ENCODE data around the gene TRIM75. TPM values are rescaled to one million over a fixed set of nuclear protein-coding genes. Genes with fewer than 3 reads are reported as not detected.

Gene TRIM75
- polyA plus RNA-seq, 1 donor from 2014 or later = not detected

DNA sequence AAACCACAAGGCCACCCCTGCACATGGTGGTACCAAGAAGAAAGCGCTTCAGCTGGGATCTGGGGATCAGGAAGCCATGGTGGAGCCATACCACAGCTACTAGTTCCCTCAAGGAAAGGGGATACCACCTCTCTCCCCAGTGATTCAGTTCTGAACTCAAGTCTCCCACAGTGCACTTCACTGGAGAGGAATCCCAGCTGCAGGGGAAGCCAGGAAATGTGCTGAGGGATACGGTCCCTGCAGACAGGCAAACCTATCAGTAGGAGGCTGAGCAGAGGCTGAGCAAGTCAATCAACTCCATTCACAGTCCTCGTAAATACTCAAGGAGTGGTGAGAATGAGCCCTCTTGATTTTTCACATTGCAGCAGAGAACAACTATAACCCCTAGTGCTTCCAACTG, 48.0 kb downstream of the TRIM75 start:
- no peaks in the 10 kb centered on the region for H3K27me3 ChIP-seq (ENCODE audit: insufficient read depth, low read depth, low read length)
- H4K20me1 ChIP-seq (ENCODE audit: insufficient read depth) = no peaks in the 10 kb centered on the region
- H3K4me3 ChIP-seq (ENCODE audit: low read length) = no peak overlapping the region
- H3F3A ChIP-seq (ENCODE audit: insufficient read depth, low read length, poor library complexity, severe bottlenecking) = no peaks in the 10 kb centered on the region
- no peak overlapping the region for H3K27ac ChIP-seq (ENCODE audit: low read length)
- H3K36me3 ChIP-seq (ENCODE audit: insufficient read depth, low read length) = no peaks in the 10 kb centered on the region
- H2AFZ ChIP-seq (ENCODE audit: low read depth, low read length) = no peak overlapping the region
- no peaks in the 10 kb centered on the region for H3K79me2 ChIP-seq (replicated peaks; ENCODE audit: insufficient read depth, low read length)
- no peaks in the 10 kb centered on the region for H3K9me2 ChIP-seq (ENCODE audit: insufficient read depth, low read length)
- no peak for TF ChIP-seq POLR2AphosphoS5 (IDR thresholded peaks at IDR 0.05)
- no peak for TF ChIP-seq TAF1 (IDR thresholded peaks at IDR 0.05; ENCODE audit: low read depth)
- no peak for TF ChIP-seq MXI1 (conservative IDR thresholded peaks at IDR 0.05; ENCODE audit: poor library complexity, severe bottlenecking)
- TF ChIP-seq, protein P1, sequence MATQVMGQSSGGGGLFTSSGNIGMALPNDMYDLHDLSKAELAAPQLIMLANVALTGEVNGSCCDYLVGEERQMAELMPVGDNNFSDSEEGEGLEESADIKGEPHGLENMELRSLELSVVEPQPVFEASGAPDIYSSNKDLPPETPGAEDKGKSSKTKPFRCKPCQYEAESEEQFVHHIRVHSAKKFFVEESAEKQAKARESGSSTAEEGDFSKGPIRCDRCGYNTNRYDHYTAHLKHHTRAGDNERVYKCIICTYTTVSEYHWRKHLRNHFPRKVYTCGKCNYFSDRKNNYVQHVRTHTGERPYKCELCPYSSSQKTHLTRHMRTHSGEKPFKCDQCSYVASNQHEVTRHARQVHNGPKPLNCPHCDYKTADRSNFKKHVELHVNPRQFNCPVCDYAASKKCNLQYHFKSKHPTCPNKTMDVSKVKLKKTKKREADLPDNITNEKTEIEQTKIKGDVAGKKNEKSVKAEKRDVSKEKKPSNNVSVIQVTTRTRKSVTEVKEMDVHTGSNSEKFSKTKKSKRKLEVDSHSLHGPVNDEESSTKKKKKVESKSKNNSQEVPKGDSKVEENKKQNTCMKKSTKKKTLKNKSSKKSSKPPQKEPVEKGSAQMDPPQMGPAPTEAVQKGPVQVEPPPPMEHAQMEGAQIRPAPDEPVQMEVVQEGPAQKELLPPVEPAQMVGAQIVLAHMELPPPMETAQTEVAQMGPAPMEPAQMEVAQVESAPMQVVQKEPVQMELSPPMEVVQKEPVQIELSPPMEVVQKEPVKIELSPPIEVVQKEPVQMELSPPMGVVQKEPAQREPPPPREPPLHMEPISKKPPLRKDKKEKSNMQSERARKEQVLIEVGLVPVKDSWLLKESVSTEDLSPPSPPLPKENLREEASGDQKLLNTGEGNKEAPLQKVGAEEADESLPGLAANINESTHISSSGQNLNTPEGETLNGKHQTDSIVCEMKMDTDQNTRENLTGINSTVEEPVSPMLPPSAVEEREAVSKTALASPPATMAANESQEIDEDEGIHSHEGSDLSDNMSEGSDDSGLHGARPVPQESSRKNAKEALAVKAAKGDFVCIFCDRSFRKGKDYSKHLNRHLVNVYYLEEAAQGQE (IDR thresholded peaks at IDR 0.05; ENCODE audit: borderline replicate concordance) = no peak
- TF ChIP-seq SMC3 (conservative IDR thresholded peaks at IDR 0.05; ENCODE audit: poor library complexity) = no peak
- TF ChIP-seq EZH2 (IDR thresholded peaks at IDR 0.05; ENCODE audit: borderline replicate concordance, insufficient read depth, low read length, poor library complexity, severe bottlenecking) = no peak
- TF ChIP-seq, protein P2, sequence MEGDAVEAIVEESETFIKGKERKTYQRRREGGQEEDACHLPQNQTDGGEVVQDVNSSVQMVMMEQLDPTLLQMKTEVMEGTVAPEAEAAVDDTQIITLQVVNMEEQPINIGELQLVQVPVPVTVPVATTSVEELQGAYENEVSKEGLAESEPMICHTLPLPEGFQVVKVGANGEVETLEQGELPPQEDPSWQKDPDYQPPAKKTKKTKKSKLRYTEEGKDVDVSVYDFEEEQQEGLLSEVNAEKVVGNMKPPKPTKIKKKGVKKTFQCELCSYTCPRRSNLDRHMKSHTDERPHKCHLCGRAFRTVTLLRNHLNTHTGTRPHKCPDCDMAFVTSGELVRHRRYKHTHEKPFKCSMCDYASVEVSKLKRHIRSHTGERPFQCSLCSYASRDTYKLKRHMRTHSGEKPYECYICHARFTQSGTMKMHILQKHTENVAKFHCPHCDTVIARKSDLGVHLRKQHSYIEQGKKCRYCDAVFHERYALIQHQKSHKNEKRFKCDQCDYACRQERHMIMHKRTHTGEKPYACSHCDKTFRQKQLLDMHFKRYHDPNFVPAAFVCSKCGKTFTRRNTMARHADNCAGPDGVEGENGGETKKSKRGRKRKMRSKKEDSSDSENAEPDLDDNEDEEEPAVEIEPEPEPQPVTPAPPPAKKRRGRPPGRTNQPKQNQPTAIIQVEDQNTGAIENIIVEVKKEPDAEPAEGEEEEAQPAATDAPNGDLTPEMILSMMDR (IDR thresholded peaks at IDR 0.05; ENCODE audit: poor library complexity, severe bottlenecking) = no peak
- TF ChIP-seq RAD21 (conservative IDR thresholded peaks at IDR 0.05) = no peak
- TF ChIP-seq EP300 (conservative IDR thresholded peaks at IDR 0.05; ENCODE audit: poor library complexity, severe bottlenecking) = no peak
- no peaks in the 10 kb centered on the region for H3K9me3 ChIP-seq (ENCODE audit: low read length)
- no peak overlapping the region for H3K9ac ChIP-seq (ENCODE audit: low read length)
- no peak overlapping the region for H3K4me2 ChIP-seq (ENCODE audit: low read length)

GRCh38 chr4:165106518-165106917, 52.9 kb downstream of the TRIM75 start:
- H3K4me2 ChIP-seq (ENCODE audit: low read length) = no peak overlapping the region
- H2AFZ ChIP-seq (ENCODE audit: low read depth, low read length) = no peak overlapping the region
- no peaks in the 10 kb centered on the region for H3K27me3 ChIP-seq (ENCODE audit: insufficient read depth, low read depth, low read length)
- H3K79me2 ChIP-seq (replicated peaks; ENCODE audit: insufficient read depth, low read length) = no peaks in the 10 kb centered on the region
- no peak overlapping the region for H3K27ac ChIP-seq (ENCODE audit: low read length)
- H4K20me1 ChIP-seq (ENCODE audit: insufficient read depth) = no peaks in the 10 kb centered on the region
- H3K9me2 ChIP-seq (ENCODE audit: insufficient read depth, low read length) = no peaks in the 10 kb centered on the region
- H3K4me3 ChIP-seq (ENCODE audit: low read length) = no peak overlapping the region
- TF ChIP-seq, protein P2 (IDR thresholded peaks at IDR 0.05; ENCODE audit: poor library complexity, severe bottlenecking) = no peak
- TF ChIP-seq POLR2AphosphoS5 (IDR thresholded peaks at IDR 0.05) = no peak
- TF ChIP-seq MXI1 (conservative IDR thresholded peaks at IDR 0.05; ENCODE audit: poor library complexity, severe bottlenecking) = no peak
- no peak for TF ChIP-seq TAF1 (IDR thresholded peaks at IDR 0.05; ENCODE audit: low read depth)
- TF ChIP-seq SMC3 (conservative IDR thresholded peaks at IDR 0.05; ENCODE audit: poor library complexity) = no peak
- TF ChIP-seq EP300 (conservative IDR thresholded peaks at IDR 0.05; ENCODE audit: poor library complexity, severe bottlenecking) = no peak
- TF ChIP-seq, protein P1 (IDR thresholded peaks at IDR 0.05; ENCODE audit: borderline replicate concordance) = no peak
- TF ChIP-seq EZH2 (IDR thresholded peaks at IDR 0.05; ENCODE audit: borderline replicate concordance, insufficient read depth, low read length, poor library complexity, severe bottlenecking) = no peak
- TF ChIP-seq RAD21 (conservative IDR thresholded peaks at IDR 0.05) = no peak
- H3K9ac ChIP-seq (ENCODE audit: low read length) = no peak overlapping the region
- H3K36me3 ChIP-seq (ENCODE audit: insufficient read depth, low read length) = no peaks in the 10 kb centered on the region
- H3K9me3 ChIP-seq (ENCODE audit: low read length) = no peaks in the 10 kb centered on the region
- no peaks in the 10 kb centered on the region for H3F3A ChIP-seq (ENCODE audit: insufficient read depth, low read length, poor library complexity, severe bottlenecking)
